A549 (cell line): ENCODE results near the gene LRFN3. TPM values are rescaled to one million over a fixed set of nuclear protein-coding genes. Genes with fewer than 3 reads are reported as not detected.
A peak's percentile ranks its signal among the peaks of the same experiment; 100 is the strongest.

Experiments
- ATAC-seq, 2 experiments: fragments of 200-7000 bp in 1 of 2; fragments of >200 bp in 1 of 2; cut with Nextera tagmentation in 1 of 2; cut with Tn5 transposase in 1 of 2; 3 replicates each; pipeline versions ENCODE4 v1.8.0 to v1.9.1; 2018 to 2020; ENCODE audit warnings: mild to moderate bottlenecking in 1 of 2, moderate library complexity in 1 of 2
- CTCF ChIA-PET: fragments of 300-600 bp; sonication (Branson Sonifier 250); formaldehyde crosslinking; extraction: SDS; loops from one replicate; lab custom pipeline; 2021; ENCODE audit warnings: antibody characterized with exemption, inconsistent platforms; lab: Yijun Ruan, JAX
- POLR2A ChIA-PET: fragments of 350-600 bp; formaldehyde crosslinking; extraction: SDS; loops from one replicate; lab custom pipeline; 2021; ENCODE audit warnings: antibody characterized with exemption, inconsistent platforms; lab: Yijun Ruan, JAX
- DNase-seq, 2 experiments: peaks; one replicate each; pipeline versions ENCODE4 v3.0.0 to v3.0.0-alpha.2; 2011 to 2016; ENCODE audit warnings: low read depth in 1 of 2, low spot score in 1 of 2
- FAIRE-seq: peaks from 2 replicates; lab custom pipeline; 2011; peaks lifted over from hg19 to GRCh38; lab: Jason Lieb, UNC
- H3K27ac ChIP-seq, 2 experiments: fragments of >200 bp; sonication (Bioruptor Twin); formaldehyde crosslinking; 3 replicates each; pipeline ENCODE4 v1.5.1; 2016 to 2017
- H3K4me1 ChIP-seq: fragments of >200 bp; sonication (Bioruptor Twin); formaldehyde crosslinking; 3 replicates; pipeline ENCODE4 v1.6.1; 2016
- H3K4me2 ChIP-seq: fragments of >200 bp; sonication (Bioruptor Twin); formaldehyde crosslinking; 3 replicates; pipeline ENCODE4 v1.6.1; 2016
- H3K4me3 ChIP-seq: fragments of >200 bp; sonication (Bioruptor Twin); formaldehyde crosslinking; 3 replicates; pipeline ENCODE4 v1.5.1; 2016
- H3K9me3 ChIP-seq: fragments of >200 bp; sonication (Bioruptor Twin); formaldehyde crosslinking; 3 replicates; pipeline ENCODE4 v1.6.1; 2016
- BHLHE40 ChIP-seq: IDR thresholded peaks from 2 replicates; pipeline ENCODE4 v1.6.1; 2012; ENCODE audit warnings: low read depth, low read length, inconsistent platforms
- CBX2 ChIP-seq: fragments of 200-600 bp; sonication (generic); IDR thresholded peaks from 2 replicates; pipeline ENCODE4 v1.6.1; 2016; ENCODE audit warnings: low read depth, mild to moderate bottlenecking, borderline replicate concordance
- CBX8 ChIP-seq: fragments of 200-600 bp; sonication (generic); IDR thresholded peaks from 2 replicates; pipeline ENCODE4 v1.6.1; 2016
- CHD4 ChIP-seq: fragments of 200-600 bp; sonication (generic); IDR thresholded peaks from 2 replicates; pipeline ENCODE4 v1.6.1; 2016; ENCODE audit warnings: antibody characterized with exemption, mild to moderate bottlenecking, borderline replicate concordance
- EHF ChIP-seq: fragments of 250-450 bp; sonication (Bioruptor Pico); IDR thresholded peaks from 2 replicates; pipeline ENCODE4 v1.5.0; 2020; ENCODE audit warnings: mild to moderate bottlenecking
- FOSB ChIP-seq: fragments of 250-450 bp; sonication (Bioruptor Pico); IDR thresholded peaks from 2 replicates; pipeline ENCODE4 v1.5.0; 2020; ENCODE audit warnings: mild to moderate bottlenecking, moderate library complexity
- HEYL ChIP-seq: fragments of 250-450 bp; sonication (Bioruptor Pico); IDR thresholded peaks from 2 replicates; pipeline ENCODE4 v1.8.0; 2021; ENCODE audit warnings: mild to moderate bottlenecking, moderate library complexity
- MAFK ChIP-seq: fragments of 450-650 bp; IDR thresholded peaks from 2 replicates; pipeline ENCODE4 v1.6.1; 2014; ENCODE audit not compliant: partially characterized antibody
- NPAS2 ChIP-seq: fragments of 250-450 bp; sonication (Bioruptor Pico); IDR thresholded peaks from 2 replicates; pipeline ENCODE4 v1.8.0; 2022; ENCODE audit warnings: mild to moderate bottlenecking, moderate library complexity, borderline replicate concordance
- NR3C1 ChIP-seq: fragments of >200 bp; sonication (Bioruptor Twin); formaldehyde crosslinking; IDR thresholded peaks from 3 replicates; pipeline ENCODE4 v1.6.1; 2017
- POLR2AphosphoS2 ChIP-seq: conservative IDR thresholded peaks from 2 replicates; pipeline ENCODE4 v1.6.1; 2012; ENCODE audit warnings: low read length, improper control_type of control experiment, inconsistent platforms
- RAD21 ChIP-seq, 2 experiments: fragments of >200 bp in 1 of 2; sonication (Bioruptor Twin) in 1 of 2; formaldehyde crosslinking in 1 of 2; IDR thresholded peaks in 1 of 2; conservative IDR thresholded peaks in 1 of 2; 2 replicates in 1 of 2; 3 replicates in 1 of 2; pipeline ENCODE4 v1.6.1; 2012 to 2018; ENCODE audit warnings: inconsistent platforms in 1 of 2
- RARB ChIP-seq: fragments of 250-450 bp; sonication (Bioruptor Pico); IDR thresholded peaks from 2 replicates; pipeline ENCODE4 v1.8.0; 2021; ENCODE audit warnings: mild to moderate bottlenecking, moderate library complexity
- RFX5 ChIP-seq: fragments of 450-650 bp; IDR thresholded peaks from 2 replicates; pipeline ENCODE4 v1.7.1; 2014; ENCODE audit warnings: antibody characterized with exemption, mild to moderate bottlenecking, moderate library complexity
- RNF2 ChIP-seq: fragments of 200-600 bp; sonication (generic); IDR thresholded peaks from 2 replicates; pipeline ENCODE4 v1.6.1; 2016; ENCODE audit warnings: low read depth, mild to moderate bottlenecking, antibody characterized with exemption, moderate library complexity, borderline replicate concordance
- SMC3 ChIP-seq: fragments of >200 bp; sonication (Bioruptor Twin); formaldehyde crosslinking; IDR thresholded peaks from 3 replicates; pipeline ENCODE4 v1.6.1; 2018; ENCODE audit warnings: inconsistent platforms
- SREBF2 ChIP-seq: fragments of 450-650 bp; IDR thresholded peaks from 2 replicates; pipeline ENCODE4 v1.6.1; 2014; ENCODE audit warnings: mild to moderate bottlenecking, moderate library complexity
- ZSCAN20 ChIP-seq: fragments of 250-450 bp; sonication (Bioruptor Pico); IDR thresholded peaks from 2 replicates; pipeline ENCODE4 v1.8.0; 2022; ENCODE audit warnings: mild to moderate bottlenecking, moderate library complexity
- WGBS: methylation state at CpG from one replicate; pipeline ENCODE4 v1.1.6; 2017; ENCODE audit errors: missing lambda C conversion rate; 5-methylcytosine and 5-hydroxymethylcytosine counted together
- polyA plus RNA-seq, 4 experiments: library from polyadenylated mRNA; depleted of rRNA in 3 of 4; stranded (reverse); fragments of >200 nt; fragmentation: RNase III in 1 of 4; extraction: RNeasy Plus Mini Kit Qiagen cat#74134 plus additional on column Dnase treatment in 1 of 4; gene quantifications; 2 replicates in 3 of 4; 3 replicates in 1 of 4; pipeline ENCODE4 v1.2.3, GENCODE V29; 2011 to 2017
- small RNA-seq, 6 experiments: library from RNA; depleted of rRNA; stranded (forward); fragments of <200 nt; gene quantifications; one replicate each; pipeline ENCODE3, GENCODE V24; 2012
- TF ChIP-seq, protein P1 (sequence below): fragments of >200 bp; sonication (Bioruptor Twin); formaldehyde crosslinking; IDR thresholded peaks from 3 replicates; pipeline ENCODE4 v1.6.1; 2016

LRFN3 gene
- polyA plus RNA-seq, 2 of the 4 experiments (the other 2 are of a cell fraction) = 2.4 to 16.6 TPM

DNA sequence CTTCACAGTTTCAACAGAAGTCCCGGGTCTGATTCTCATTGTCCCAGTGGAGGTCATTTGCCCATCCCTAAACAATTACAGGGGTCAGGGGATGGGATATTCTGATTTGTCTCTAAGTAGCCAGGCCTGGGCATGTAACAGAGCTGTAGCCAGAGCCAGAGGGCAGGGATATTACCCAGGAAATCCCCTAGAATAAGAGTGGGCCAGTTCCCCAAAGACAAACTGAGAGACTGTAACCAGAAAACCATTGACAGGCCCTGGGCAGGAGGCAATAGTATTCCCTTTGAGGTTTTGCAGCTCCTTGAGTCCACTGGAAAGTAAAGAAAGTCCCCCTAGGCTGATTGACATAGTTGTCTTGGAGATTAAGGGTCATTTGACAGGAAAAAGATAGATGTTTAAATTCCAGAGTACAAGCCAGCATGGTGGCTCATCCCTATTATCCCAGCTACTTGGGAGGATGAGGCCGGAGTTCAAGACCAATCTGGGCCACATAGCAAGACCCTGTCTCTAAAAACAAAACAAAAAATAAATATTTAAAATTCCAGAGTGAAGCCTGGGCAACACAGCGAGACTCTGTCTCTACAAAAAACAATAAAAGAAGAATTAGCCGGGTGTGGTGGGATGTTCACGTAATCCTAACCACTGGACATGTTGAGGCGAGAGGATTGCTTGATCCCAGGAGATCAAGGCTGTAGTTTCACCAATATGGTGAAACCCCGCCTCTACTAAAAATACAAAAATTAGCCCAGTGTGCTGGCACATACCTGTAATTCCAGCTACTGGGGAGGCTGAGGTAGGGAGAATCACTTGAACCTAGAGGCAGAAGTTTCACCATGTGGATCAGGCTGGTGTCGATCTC lies 57.0 kb downstream of the LRFN3 start:
- no peak for FAIRE-seq
- H3K27ac ChIP-seq = no peak overlapping the region
- peaks cover 9% of the 10 kb centered on the region; the same call in 2 of the 3 replicates for H3K9me3 ChIP-seq
- H3K4me1 ChIP-seq = peaks cover 15% of the 10 kb centered on the region
- ChIA-PET CTCF (interaction anchor here (0.6 to 2.5 kb wide), 14 partner anchors 8 to 113 kb away, joined by 3 to 10 read pairs (median 3); partner anchors contain the start of gene THAP8), POLR2A (no interaction called here)
- TF ChIP-seq EHF (CRISPR knock-in tag) (no peak), BHLHE40 (no peak), RNF2 (no peak), SMC3 (no peak), SREBF2 (no peak), CBX8 (no peak), NPAS2 (CRISPR knock-in tag) (no peak), ZSCAN20 (CRISPR knock-in tag) (no peak), RARB (CRISPR knock-in tag) (no peak), RFX5 (no peak), HEYL (CRISPR knock-in tag) (no peak), NR3C1 (no peak), POLR2AphosphoS2 (no peak), CHD4 (no peak), FOSB (CRISPR knock-in tag) (no peak), CBX2 (no peak), RAD21 (conservative IDR thresholded peaks at IDR 0.05 in 1 of 2, IDR thresholded peaks at IDR 0.05 in 1 of 2) (no peak)
- TF ChIP-seq, protein P1, sequence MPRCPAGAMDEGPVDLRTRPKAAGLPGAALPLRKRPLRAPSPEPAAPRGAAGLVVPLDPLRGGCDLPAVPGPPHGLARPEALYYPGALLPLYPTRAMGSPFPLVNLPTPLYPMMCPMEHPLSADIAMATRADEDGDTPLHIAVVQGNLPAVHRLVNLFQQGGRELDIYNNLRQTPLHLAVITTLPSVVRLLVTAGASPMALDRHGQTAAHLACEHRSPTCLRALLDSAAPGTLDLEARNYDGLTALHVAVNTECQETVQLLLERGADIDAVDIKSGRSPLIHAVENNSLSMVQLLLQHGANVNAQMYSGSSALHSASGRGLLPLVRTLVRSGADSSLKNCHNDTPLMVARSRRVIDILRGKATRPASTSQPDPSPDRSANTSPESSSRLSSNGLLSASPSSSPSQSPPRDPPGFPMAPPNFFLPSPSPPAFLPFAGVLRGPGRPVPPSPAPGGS = no peak
- TF ChIP-seq, all 56 proteins: peak for 0
- ATAC-seq (no peak), DNase-seq (no peak)
- WGBS = 84% methylated on average over 8 of the region's 8 CpGs
- H3K4me2 ChIP-seq = no peak overlapping the region
- no peak overlapping the region for H3K4me3 ChIP-seq

DNA sequence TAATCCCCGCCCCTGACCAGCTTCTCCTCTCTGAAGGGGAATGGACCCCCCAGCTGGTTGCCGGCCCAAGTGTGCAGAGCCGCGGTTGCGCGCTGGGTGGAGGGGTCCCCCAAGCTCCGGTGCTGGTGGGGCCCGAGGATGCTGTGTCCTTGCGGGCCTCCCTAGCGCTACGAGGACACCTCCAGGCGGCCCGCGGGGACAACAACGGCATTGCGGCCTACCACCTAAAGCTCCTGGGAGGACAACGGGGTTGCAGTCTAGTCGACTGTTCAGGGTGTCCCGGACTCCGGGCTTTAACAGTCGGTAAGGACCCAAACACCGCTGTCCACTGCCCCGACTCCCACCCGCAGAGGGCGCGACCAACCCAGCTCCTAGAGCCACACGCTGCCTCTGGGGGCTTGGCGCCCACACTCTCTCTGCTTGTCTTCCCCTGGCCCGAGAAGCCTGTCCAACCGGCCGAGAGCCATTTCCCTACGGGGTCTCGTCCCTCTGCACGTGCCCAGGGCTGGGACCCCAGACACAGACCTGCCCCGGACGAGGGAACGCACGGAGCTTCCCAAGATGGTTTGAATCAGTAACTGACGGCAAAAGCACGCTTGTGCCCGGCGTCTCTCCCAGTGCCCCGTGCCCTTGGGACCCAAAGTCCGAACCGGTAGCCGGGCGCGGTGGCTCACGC lies 57.9 kb downstream of the LRFN3 start:
- Histone ChIP-seq H3K4me1 (peaks cover 19% of the 10 kb centered on the region), H3K4me2 (peak overlapping the region; percentile 83), H3K4me3 (peak overlapping the region; percentile 79), H3K27ac (peak overlapping the region; percentile 88 to 90; a peak in 5 of 6 replicates), H3K9me3 (peaks cover 2% of the 10 kb centered on the region; the same call in 1 of the 3 replicates)
- ChIA-PET POLR2A (interaction anchor here (2.4 kb wide), 1 partner anchor 15 kb away, joined by 11 read pairs; the partner anchor contains the start of gene SYNE4), CTCF (interaction anchor here (0.7 to 1.9 kb wide), 17 partner anchors 9 to 114 kb away, joined by 3 to 5 read pairs (median 3); partner anchors contain the start of genes SYNE4 and THAP8)
- 92% methylated on average over 49 of the region's 49 CpGs for WGBS
- DNase-seq = no peak
- ATAC-seq = no peak
- no peak for FAIRE-seq
- no peak for TF ChIP-seq MAFK
- TF ChIP-seq RAD21 (conservative IDR thresholded peaks at IDR 0.05 in 1 of 2, IDR thresholded peaks at IDR 0.05 in 1 of 2) = peak in 1 of 2 experiments; percentile 22; a peak in 2 of 5 replicates
- TF ChIP-seq, all 56 proteins: peak for 1

Small RNA genes lying within 50 kb of the gene (small RNA-seq; reads per million reads assigned to genes)
- 0 reads per million in 6 experiments for gene AF038458.1

Other genes with a start within 250 kb of the LRFN3 start
- gene ZBTB32, start 231.8 kb upstream of the LRFN3 start, polyA plus RNA-seq (2011; rRNA removed) = not detected in 2 replicates
- not detected in 3 replicates for gene ZBTB32, start 231.8 kb upstream of the LRFN3 start, polyA plus RNA-seq (2017; fragmentation: RNase III; extraction: RNeasy Plus Mini Kit Qiagen cat#74134 plus additional on column Dnase treatment)
- gene KMT2B, start 218.4 kb upstream of the LRFN3 start, polyA plus RNA-seq (2011; rRNA removed) = 17.8 and 25.1 TPM in 2 replicates
- gene KMT2B, start 218.4 kb upstream of the LRFN3 start, polyA plus RNA-seq (2017; fragmentation: RNase III; extraction: RNeasy Plus Mini Kit Qiagen cat#74134 plus additional on column Dnase treatment) = 39.4 to 40.8 TPM (median 39.9 TPM) in 3 replicates
- gene IGFLR1, start 193.9 kb upstream of the LRFN3 start, polyA plus RNA-seq (2011; rRNA removed) = 5.7 and 6.4 TPM in 2 replicates
- 13.4 to 15.9 TPM (median 14.4 TPM) in 3 replicates for gene IGFLR1, start 193.9 kb upstream of the LRFN3 start, polyA plus RNA-seq (2017; fragmentation: RNase III; extraction: RNeasy Plus Mini Kit Qiagen cat#74134 plus additional on column Dnase treatment)
- 29.6 and 41.1 TPM in 2 replicates for gene U2AF1L4, start 191.0 kb upstream of the LRFN3 start, polyA plus RNA-seq (2011; rRNA removed)
- gene U2AF1L4, start 191.0 kb upstream of the LRFN3 start, polyA plus RNA-seq (2017; fragmentation: RNase III; extraction: RNeasy Plus Mini Kit Qiagen cat#74134 plus additional on column Dnase treatment) = 39.0 to 45.6 TPM (median 42.8 TPM) in 3 replicates
- gene PSENEN, start 190.7 kb upstream of the LRFN3 start, polyA plus RNA-seq (2011; rRNA removed) = 111 and 133 TPM in 2 replicates
- gene PSENEN, start 190.7 kb upstream of the LRFN3 start, polyA plus RNA-seq (2017; fragmentation: RNase III; extraction: RNeasy Plus Mini Kit Qiagen cat#74134 plus additional on column Dnase treatment) = 191 to 203 TPM (median 197 TPM) in 3 replicates
- 8.1 and 11.5 TPM in 2 replicates for gene LIN37, start 187.8 kb upstream of the LRFN3 start, polyA plus RNA-seq (2011; rRNA removed)
- 20.4 to 23.1 TPM (median 22.0 TPM) in 3 replicates for gene LIN37, start 187.8 kb upstream of the LRFN3 start, polyA plus RNA-seq (2017; fragmentation: RNase III; extraction: RNeasy Plus Mini Kit Qiagen cat#74134 plus additional on column Dnase treatment)
- 0.12 and 0.16 TPM in 2 replicates for gene HSPB6, start 179.3 kb upstream of the LRFN3 start, polyA plus RNA-seq (2011; rRNA removed)
- 0.11 to 0.28 TPM (median 0.26 TPM) in 3 replicates for gene HSPB6, start 179.3 kb upstream of the LRFN3 start, polyA plus RNA-seq (2017; fragmentation: RNase III; extraction: RNeasy Plus Mini Kit Qiagen cat#74134 plus additional on column Dnase treatment)
- gene PROSER3, start 178.2 kb upstream of the LRFN3 start, polyA plus RNA-seq (2011; rRNA removed) = 19.5 and 30.8 TPM in 2 replicates
- 24.4 to 27.6 TPM (median 25.3 TPM) in 3 replicates for gene PROSER3, start 178.2 kb upstream of the LRFN3 start, polyA plus RNA-seq (2017; fragmentation: RNase III; extraction: RNeasy Plus Mini Kit Qiagen cat#74134 plus additional on column Dnase treatment)
- gene ARHGAP33, start 160.8 kb upstream of the LRFN3 start, polyA plus RNA-seq (2011; rRNA removed) = 0.84 and 2.1 TPM in 2 replicates
- gene ARHGAP33, start 160.8 kb upstream of the LRFN3 start, polyA plus RNA-seq (2017; fragmentation: RNase III; extraction: RNeasy Plus Mini Kit Qiagen cat#74134 plus additional on column Dnase treatment) = 4.6 to 7.7 TPM (median 6.1 TPM) in 3 replicates
- gene PRODH2, start 123.5 kb upstream of the LRFN3 start, polyA plus RNA-seq (2011; rRNA removed) = 0.86 and 0.92 TPM in 2 replicates
- 0.55 to 1.0 TPM (median 0.73 TPM) in 3 replicates for gene PRODH2, start 123.5 kb upstream of the LRFN3 start, polyA plus RNA-seq (2017; fragmentation: RNase III; extraction: RNeasy Plus Mini Kit Qiagen cat#74134 plus additional on column Dnase treatment)
- gene NPHS1, start 83.9 kb upstream of the LRFN3 start, polyA plus RNA-seq (2011; rRNA removed) = 0.27 and 0.30 TPM in 2 replicates
- 0.16 to 0.27 TPM (median 0.21 TPM) in 3 replicates for gene NPHS1, start 83.9 kb upstream of the LRFN3 start, polyA plus RNA-seq (2017; fragmentation: RNase III; extraction: RNeasy Plus Mini Kit Qiagen cat#74134 plus additional on column Dnase treatment)
- 0.26 and 0.34 TPM in 2 replicates for gene KIRREL2, start 79.5 kb upstream of the LRFN3 start, polyA plus RNA-seq (2011; rRNA removed)
- 0.21 to 0.75 TPM (median 0.54 TPM) in 3 replicates for gene KIRREL2, start 79.5 kb upstream of the LRFN3 start, polyA plus RNA-seq (2017; fragmentation: RNase III; extraction: RNeasy Plus Mini Kit Qiagen cat#74134 plus additional on column Dnase treatment)
- 55.3 and 60.4 TPM in 2 replicates for gene APLP1, start 67.8 kb upstream of the LRFN3 start, polyA plus RNA-seq (2011; rRNA removed)
- 52.1 to 54.8 TPM (median 54.7 TPM) in 3 replicates for gene APLP1, start 67.8 kb upstream of the LRFN3 start, polyA plus RNA-seq (2017; fragmentation: RNase III; extraction: RNeasy Plus Mini Kit Qiagen cat#74134 plus additional on column Dnase treatment)
- 4.0 and 4.1 TPM in 2 replicates for gene NFKBID, start 35.8 kb upstream of the LRFN3 start, polyA plus RNA-seq (2011; rRNA removed)
- gene NFKBID, start 35.8 kb upstream of the LRFN3 start, polyA plus RNA-seq (2017; fragmentation: RNase III; extraction: RNeasy Plus Mini Kit Qiagen cat#74134 plus additional on column Dnase treatment) = 8.5 to 14.8 TPM (median 9.6 TPM) in 3 replicates
- 0.19 TPM in 1 of 2 replicates, not detected in the other for gene HCST, start 33.8 kb upstream of the LRFN3 start, polyA plus RNA-seq (2011; rRNA removed)
- gene HCST, start 33.8 kb upstream of the LRFN3 start, polyA plus RNA-seq (2017; fragmentation: RNase III; extraction: RNeasy Plus Mini Kit Qiagen cat#74134 plus additional on column Dnase treatment) = 0.49 to 0.69 TPM in 2 of 3 replicates, not detected in the other
- not detected in 2 replicates for gene TYROBP, start 28.1 kb upstream of the LRFN3 start, polyA plus RNA-seq (2011; rRNA removed)
- 0.21 TPM in 1 of 3 replicates, not detected in the others for gene TYROBP, start 28.1 kb upstream of the LRFN3 start, polyA plus RNA-seq (2017; fragmentation: RNase III; extraction: RNeasy Plus Mini Kit Qiagen cat#74134 plus additional on column Dnase treatment)
- gene SDHAF1, start 58.8 kb downstream of the LRFN3 start, polyA plus RNA-seq (2011; rRNA removed) = 22.8 and 25.3 TPM in 2 replicates
- gene SDHAF1, start 58.8 kb downstream of the LRFN3 start, polyA plus RNA-seq (2017; fragmentation: RNase III; extraction: RNeasy Plus Mini Kit Qiagen cat#74134 plus additional on column Dnase treatment) = 22.6 to 27.1 TPM (median 23.2 TPM) in 3 replicates
- gene SYNE4, start 72.4 kb downstream of the LRFN3 start, polyA plus RNA-seq (2011; rRNA removed) = 0.56 and 0.60 TPM in 2 replicates
- 0.37 to 0.49 TPM (median 0.44 TPM) in 3 replicates for gene SYNE4, start 72.4 kb downstream of the LRFN3 start, polyA plus RNA-seq (2017; fragmentation: RNase III; extraction: RNeasy Plus Mini Kit Qiagen cat#74134 plus additional on column Dnase treatment)
- 27.5 and 34.2 TPM in 2 replicates for gene ALKBH6, start 77.8 kb downstream of the LRFN3 start, polyA plus RNA-seq (2011; rRNA removed)
- 40.4 to 47.1 TPM (median 46.4 TPM) in 3 replicates for gene ALKBH6, start 77.8 kb downstream of the LRFN3 start, polyA plus RNA-seq (2017; fragmentation: RNase III; extraction: RNeasy Plus Mini Kit Qiagen cat#74134 plus additional on column Dnase treatment)
- 1.1 and 1.4 TPM in 2 replicates for gene CLIP3, start 96.5 kb downstream of the LRFN3 start, polyA plus RNA-seq (2011; rRNA removed)
- gene CLIP3, start 96.5 kb downstream of the LRFN3 start, polyA plus RNA-seq (2017; fragmentation: RNase III; extraction: RNeasy Plus Mini Kit Qiagen cat#74134 plus additional on column Dnase treatment) = 1.3 to 1.9 TPM (median 1.5 TPM) in 3 replicates
- gene THAP8, start 117.9 kb downstream of the LRFN3 start, polyA plus RNA-seq (2011; rRNA removed) = 3.1 and 3.2 TPM in 2 replicates
- gene THAP8, start 117.9 kb downstream of the LRFN3 start, polyA plus RNA-seq (2017; fragmentation: RNase III; extraction: RNeasy Plus Mini Kit Qiagen cat#74134 plus additional on column Dnase treatment) = 7.0 to 7.5 TPM (median 7.5 TPM) in 3 replicates
- gene WDR62, start 118.5 kb downstream of the LRFN3 start, polyA plus RNA-seq (2011; rRNA removed) = 15.5 and 16.0 TPM in 2 replicates
- gene WDR62, start 118.5 kb downstream of the LRFN3 start, polyA plus RNA-seq (2017; fragmentation: RNase III; extraction: RNeasy Plus Mini Kit Qiagen cat#74134 plus additional on column Dnase treatment) = 30.9 to 34.1 TPM (median 32.9 TPM) in 3 replicates
- not detected in 2 replicates for gene OVOL3, start 174.8 kb downstream of the LRFN3 start, polyA plus RNA-seq (2011; rRNA removed)
- gene OVOL3, start 174.8 kb downstream of the LRFN3 start, polyA plus RNA-seq (2017; fragmentation: RNase III; extraction: RNeasy Plus Mini Kit Qiagen cat#74134 plus additional on column Dnase treatment) = 0.14 to 0.63 TPM (median 0.31 TPM) in 3 replicates
- gene POLR2I, start 178.5 kb downstream of the LRFN3 start, polyA plus RNA-seq (2011; rRNA removed) = 107 and 123 TPM in 2 replicates
- 264 to 284 TPM (median 277 TPM) in 3 replicates for gene POLR2I, start 178.5 kb downstream of the LRFN3 start, polyA plus RNA-seq (2017; fragmentation: RNase III; extraction: RNeasy Plus Mini Kit Qiagen cat#74134 plus additional on column Dnase treatment)
- gene TBCB, start 179.1 kb downstream of the LRFN3 start, polyA plus RNA-seq (2011; rRNA removed) = 384 and 395 TPM in 2 replicates
- 352 to 400 TPM (median 397 TPM) in 3 replicates for gene TBCB, start 179.1 kb downstream of the LRFN3 start, polyA plus RNA-seq (2017; fragmentation: RNase III; extraction: RNeasy Plus Mini Kit Qiagen cat#74134 plus additional on column Dnase treatment)
- gene CAPNS1, start 203.7 kb downstream of the LRFN3 start, polyA plus RNA-seq (2011; rRNA removed) = 1,014 and 1,236 TPM in 2 replicates
- gene CAPNS1, start 203.7 kb downstream of the LRFN3 start, polyA plus RNA-seq (2017; fragmentation: RNase III; extraction: RNeasy Plus Mini Kit Qiagen cat#74134 plus additional on column Dnase treatment) = 1,540 to 1,639 TPM (median 1,551 TPM) in 3 replicates
- not detected in 2 replicates for gene COX7A1, start 216.1 kb downstream of the LRFN3 start, polyA plus RNA-seq (2011; rRNA removed)
- not detected in 3 replicates for gene COX7A1, start 216.1 kb downstream of the LRFN3 start, polyA plus RNA-seq (2017; fragmentation: RNase III; extraction: RNeasy Plus Mini Kit Qiagen cat#74134 plus additional on column Dnase treatment)